Uterus (tissue), 4 donors: ENCODE data around the gene KLF1. TPM values are rescaled to one million over a fixed set of nuclear protein-coding genes. Genes with fewer than 3 reads are reported as not detected.

Experiments used
- DNase-seq, 2 donors: peaks; one replicate each; pipeline ENCODE4 v3.0.0-alpha.2; 2019 to 2020
- H3K27ac ChIP-seq, 2 donors: fragments of 200-600 bp; sonication (generic); 1 replicate in 1 of 2; 2 replicates in 1 of 2; pipeline ENCODE4 v1.5.1; 2016 to 2018
- H3K27me3 ChIP-seq, 2 donors: fragments of 200-600 bp; sonication (generic); one replicate each; pipeline ENCODE4 v1.5.1; 2018 to 2019; ENCODE audit warnings: control low read depth in 1 of 2
- H3K36me3 ChIP-seq, 2 donors: fragments of 200-600 bp; sonication (generic); one replicate each; pipeline ENCODE4 v1.5.1; 2019; ENCODE audit warnings: control low read depth in 1 of 2
- H3K4me1 ChIP-seq, 2 donors: fragments of 200-600 bp; sonication (generic); one replicate each; pipeline ENCODE4 v1.5.1; 2018 to 2019; ENCODE audit warnings: control low read depth in 1 of 2
- H3K4me3 ChIP-seq, 2 donors: fragments of 200-600 bp; sonication (generic); 1 replicate in 1 of 2; 2 replicates in 1 of 2; pipeline ENCODE4 v1.5.1; 2018 to 2019; ENCODE audit warnings: mild to moderate bottlenecking in 1 of 2
- H3K9me3 ChIP-seq, 2 donors: fragments of 200-600 bp; sonication (generic); one replicate each; pipeline ENCODE4 v1.5.1; 2019; ENCODE audit warnings: control low read depth in 1 of 2
- POLR2A ChIP-seq, 2 donors: fragments of 450-650 bp; IDR thresholded peaks; one replicate each; pipeline ENCODE4 v1.6.1; 2016; ENCODE audit warnings: antibody characterized with exemption in 2 of 2, mild to moderate bottlenecking in 1 of 2, moderate library complexity in 1 of 2
- intact Hi-C: fragments of 100-400 bp; cut with DNase I; formaldehyde crosslinking; loops from one replicate; pipeline ENCODE4 v1.15.1; 2023; ENCODE audit warnings: low total_unique reads
- total RNA-seq, 4 donors: library from RNA; depleted of rRNA in 3 of 4; stranded (reverse); fragments of >200 nt in 3 of 4; gene quantifications; one replicate each; pipeline versions ENCODE4 v1.1.0 to v1.2.4, GENCODE V29; 2014 to 2023
- TF ChIP-seq, protein P1 (sequence below), 4 experiments: fragments of 200-600 bp in 2 of 4; fragments of 450-650 bp in 2 of 4; sonication (generic) in 2 of 4; IDR thresholded peaks; one replicate each; pipeline ENCODE4 v1.5.1; 2016 to 2019; ENCODE audit warnings: antibody characterized with exemption in 4 of 4, mild to moderate bottlenecking in 2 of 4, moderate library complexity in 1 of 4
- donor health status: DM: yes; HTN: yes; CAD: no.

Gene KLF1
- total RNA-seq, 4 donors from 2014 or later, result 0.77 to 0.97 TPM; not detected in 2

- H3K27ac ChIP-seq, result no peak within 1 kb of the TSS
- H3K9me3 ChIP-seq, result no peaks in the 10 kb centered on the region
- intact Hi-C loops, result no loop called here
- H3K27me3 ChIP-seq, result peaks cover 49 to 56% of the 10 kb centered on the region in 2 donors
- TF ChIP-seq, protein P1, sequence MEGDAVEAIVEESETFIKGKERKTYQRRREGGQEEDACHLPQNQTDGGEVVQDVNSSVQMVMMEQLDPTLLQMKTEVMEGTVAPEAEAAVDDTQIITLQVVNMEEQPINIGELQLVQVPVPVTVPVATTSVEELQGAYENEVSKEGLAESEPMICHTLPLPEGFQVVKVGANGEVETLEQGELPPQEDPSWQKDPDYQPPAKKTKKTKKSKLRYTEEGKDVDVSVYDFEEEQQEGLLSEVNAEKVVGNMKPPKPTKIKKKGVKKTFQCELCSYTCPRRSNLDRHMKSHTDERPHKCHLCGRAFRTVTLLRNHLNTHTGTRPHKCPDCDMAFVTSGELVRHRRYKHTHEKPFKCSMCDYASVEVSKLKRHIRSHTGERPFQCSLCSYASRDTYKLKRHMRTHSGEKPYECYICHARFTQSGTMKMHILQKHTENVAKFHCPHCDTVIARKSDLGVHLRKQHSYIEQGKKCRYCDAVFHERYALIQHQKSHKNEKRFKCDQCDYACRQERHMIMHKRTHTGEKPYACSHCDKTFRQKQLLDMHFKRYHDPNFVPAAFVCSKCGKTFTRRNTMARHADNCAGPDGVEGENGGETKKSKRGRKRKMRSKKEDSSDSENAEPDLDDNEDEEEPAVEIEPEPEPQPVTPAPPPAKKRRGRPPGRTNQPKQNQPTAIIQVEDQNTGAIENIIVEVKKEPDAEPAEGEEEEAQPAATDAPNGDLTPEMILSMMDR (IDR thresholded peaks at IDR 0.05), result peak in 3 of 4 experiments; percentile 21 to 30 (median 24)
- TF ChIP-seq POLR2A (IDR thresholded peaks at IDR 0.05), result no peak
- H3K4me3 ChIP-seq, result no peak within 1 kb of the TSS
- DNase-seq, result no peak
- no peaks in the 10 kb centered on the region for H3K36me3 ChIP-seq
- peaks cover 0 to 19% of the 10 kb centered on the region in 2 donors for H3K4me1 ChIP-seq
Observed at GRCh38 chr19:12838182-12838885, 48.7 kb downstream of the KLF1 start, which contains the start of gene MAST1. TSS of gene MAST1 (plus strand) at chr19:12838515. CDS start at chr19:12838573, 58 bp downstream.

- TF ChIP-seq, protein P1 (IDR thresholded peaks at IDR 0.05), result no peak
- no peak for TF ChIP-seq POLR2A (IDR thresholded peaks at IDR 0.05)
Observed at GRCh38 chr19:12837225-12837624, 49.8 kb downstream of the KLF1 start.

GRCh38 chr19:12836529-12836863 is 50.5 kb downstream of the KLF1 start:
- Histone ChIP-seq H3K27me3 (peaks cover 62 to 64% of the 10 kb centered on the region in 2 donors), H3K27ac (no peak overlapping the region), H3K9me3 (no peaks in the 10 kb centered on the region), H3K36me3 (no peaks in the 10 kb centered on the region), H3K4me3 (no peak overlapping the region), H3K4me1 (peaks cover 0 to 19% of the 10 kb centered on the region in 2 donors)
- TF ChIP-seq, protein P1 (IDR thresholded peaks at IDR 0.05), result no peak
- no peak for DNase-seq
- intact Hi-C loops, result no loop called here

More at GRCh38 chr19:12837225-12837624, 49.8 kb downstream of the KLF1 start:
- Histone ChIP-seq H3K27me3 (peaks cover 55 to 57% of the 10 kb centered on the region in 2 donors), H3K4me1 (peaks cover 0 to 19% of the 10 kb centered on the region in 2 donors), H3K4me3 (no peak overlapping the region), H3K27ac (no peak overlapping the region), H3K36me3 (no peaks in the 10 kb centered on the region), H3K9me3 (no peaks in the 10 kb centered on the region)
- no peak for DNase-seq
- intact Hi-C loops, result no loop called here

GRCh38 chr19:12834976-12835757 is 51.8 kb downstream of the KLF1 start:
- intact Hi-C loops, result no loop called here
- DNase-seq, result no peak
- Histone ChIP-seq H3K4me3 (no peak overlapping the region), H3K9me3 (no peaks in the 10 kb centered on the region), H3K27ac (no peak overlapping the region), H3K36me3 (no peaks in the 10 kb centered on the region), H3K27me3 (peaks cover 55 to 65% of the 10 kb centered on the region in 2 donors), H3K4me1 (peaks cover 0 to 14% of the 10 kb centered on the region in 2 donors)
- TF ChIP-seq, protein P1 (IDR thresholded peaks at IDR 0.05), result no peak
- no peak for TF ChIP-seq POLR2A (IDR thresholded peaks at IDR 0.05)

DNA sequence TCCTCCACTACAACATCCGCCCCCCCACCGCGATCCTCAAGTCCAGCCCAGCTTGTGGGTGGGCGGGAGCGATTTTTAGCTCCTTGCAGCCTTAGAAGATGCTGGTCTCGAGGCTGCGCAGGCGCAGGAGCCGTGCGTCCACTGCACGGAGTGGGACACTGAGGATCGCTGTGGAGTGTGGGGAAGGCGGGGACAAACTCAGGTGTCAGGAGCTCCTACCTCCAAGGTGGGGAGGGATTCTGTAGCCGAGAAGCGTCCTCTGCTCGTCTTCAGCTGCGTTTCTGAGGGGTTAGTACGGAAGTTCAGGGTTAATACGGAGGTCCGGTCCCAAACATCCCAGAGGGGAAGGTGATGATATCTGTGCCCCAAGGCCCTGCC is 52.4 kb downstream of the KLF1 start, which contains the start of gene RTBDN:
TSS of gene RTBDN (minus strand) at position 14 of the 378 bp plus-strand sequence. CDS start 4,600 bp downstream, outside the sequence.
- no peaks in the 10 kb centered on the region for H3K9me3 ChIP-seq
- H3K4me1 ChIP-seq, result peaks cover 0 to 14% of the 10 kb centered on the region in 2 donors
- no peak within 1 kb of the TSS for H3K27ac ChIP-seq
- H3K4me3 ChIP-seq, result peak within 1 kb of the TSS in 1 of 2 donors; percentile 23
- peaks cover 53 to 70% of the 10 kb centered on the region in 2 donors for H3K27me3 ChIP-seq
- DNase-seq, result no peak
- intact Hi-C loops, result no loop called here
- no peak for TF ChIP-seq POLR2A (IDR thresholded peaks at IDR 0.05)
- TF ChIP-seq, protein P1 (IDR thresholded peaks at IDR 0.05), result no peak
- H3K36me3 ChIP-seq, result no peaks in the 10 kb centered on the region
